CD14-positive monocyte (primary cell): Measurements from ENCODE around the gene LINC00237. TPM values are rescaled to one million over a fixed set of nuclear protein-coding genes. Genes with fewer than 3 reads are reported as not detected.

Source experiments
- DNase-seq, 3 donors: peaks; one replicate each; pipeline ENCODE4 v3.0.0-alpha.2; 2011 to 2022
- H2AFZ ChIP-seq: 2 replicates; pipeline ENCODE4 v1.6.0; 2012; ENCODE audit warnings: mild to moderate bottlenecking, low read depth, low read length, inconsistent platforms; ENCODE audit not compliant: insufficient read depth, poor library complexity, severe bottlenecking
- H3K27ac ChIP-seq, 2 donors: 1 replicate in 1 of 2; 2 replicates in 1 of 2; pipeline ENCODE4 v1.5.1; 2012 to 2013; ENCODE audit warnings: low read length in 2 of 2, control low read depth in 1 of 2, inconsistent platforms in 1 of 2, low read depth in 1 of 2, mild to moderate bottlenecking in 1 of 2
- H3K27me3 ChIP-seq, 2 donors: one replicate each; pipeline versions ENCODE4 v1.6.0 to v1.6.1; 2011 to 2013; ENCODE audit warnings: low read length in 2 of 2; ENCODE audit not compliant: control insufficient read depth in 2 of 2, insufficient read depth in 2 of 2
- H3K36me3 ChIP-seq, 2 donors: replicated peaks in 1 of 2; 1 replicate in 1 of 2; 2 replicates in 1 of 2; pipeline versions ENCODE4 v1.5.1 to v1.6.1; 2012 to 2013; ENCODE audit warnings: low read length in 2 of 2, control low read depth in 1 of 2, inconsistent platforms in 1 of 2, mild to moderate bottlenecking in 1 of 2; ENCODE audit not compliant: insufficient read depth in 2 of 2, control insufficient read depth in 1 of 2
- H3K4me1 ChIP-seq, 2 donors: 1 replicate in 1 of 2; 2 replicates in 1 of 2; pipeline versions ENCODE4 v1.5.1 to v1.6.1; 2012 to 2013; ENCODE audit warnings: low read length in 2 of 2, control low read depth in 1 of 2, inconsistent platforms in 1 of 2, mild to moderate bottlenecking in 1 of 2, moderate library complexity in 1 of 2; ENCODE audit not compliant: insufficient read depth in 2 of 2, control insufficient read depth in 1 of 2
- H3K4me2 ChIP-seq: replicated peaks from 2 replicates; pipeline ENCODE3; 2012; ENCODE audit warnings: low read length, moderate library complexity, mild to moderate bottlenecking; ENCODE audit not compliant: poor library complexity, severe bottlenecking; ENCODE audit errors: extremely low read depth
- H3K4me3 ChIP-seq, 3 experiments: fragments of 200-600 bp in 1 of 3; sonication (generic) in 1 of 3; replicated peaks in 1 of 3; 1 replicate in 2 of 3; 2 replicates in 1 of 3; pipeline ENCODE4 v1.5.1; 2011 to 2013; ENCODE audit warnings: low read length in 3 of 3, mild to moderate bottlenecking in 3 of 3, control low read depth in 2 of 3, low read depth in 2 of 3, inconsistent platforms in 1 of 3, moderate library complexity in 1 of 3
- H3K79me2 ChIP-seq: 2 replicates; pipeline ENCODE4 v1.6.0; 2012; ENCODE audit warnings: mild to moderate bottlenecking, control low read depth, inconsistent platforms, low read length, moderate library complexity; ENCODE audit not compliant: insufficient read depth
- H3K9ac ChIP-seq: 2 replicates; pipeline ENCODE4 v1.6.0; 2017; ENCODE audit warnings: low read length, mild to moderate bottlenecking; ENCODE audit not compliant: insufficient read depth, poor library complexity, severe bottlenecking
- H3K9me3 ChIP-seq, 2 donors: replicated peaks in 1 of 2; 1 replicate in 1 of 2; 2 replicates in 1 of 2; pipeline versions ENCODE4 v1.5.1 to v1.6.1; 2012 to 2013; ENCODE audit warnings: low read length in 2 of 2, control low read depth in 1 of 2; ENCODE audit not compliant: control insufficient read depth in 1 of 2, insufficient read depth in 1 of 2
- H4K20me1 ChIP-seq: 2 replicates; pipeline ENCODE4 v1.6.0; 2012; ENCODE audit warnings: mild to moderate bottlenecking, low read length, control low read depth, moderate library complexity; ENCODE audit not compliant: insufficient read depth
- H3K27ac Mint-ChIP-seq, 7 donors: one replicate each; pipeline ENCODE4 v1.8.0; 2020; ENCODE audit warnings: mild to moderate bottlenecking in 7 of 7, mixed read lengths in 7 of 7, moderate library complexity in 6 of 7, inconsistent platforms in 2 of 7
- H3K27me3 Mint-ChIP-seq, 3 donors: one replicate each; pipeline ENCODE4 v1.8.0; 2021 to 2022; ENCODE audit warnings: low read depth in 3 of 3, mild to moderate bottlenecking in 3 of 3, mixed read lengths in 3 of 3, moderate library complexity in 3 of 3, inconsistent platforms in 1 of 3
- H3K36me3 Mint-ChIP-seq, 2 donors: one replicate each; pipeline ENCODE4 v1.8.0; 2020; ENCODE audit warnings: mixed read lengths in 2 of 2, inconsistent platforms in 1 of 2, mild to moderate bottlenecking in 1 of 2
- H3K4me1 Mint-ChIP-seq: one replicate; pipeline ENCODE4 v1.8.0; 2020; ENCODE audit warnings: mild to moderate bottlenecking, mixed read lengths
- H3K4me3 Mint-ChIP-seq, 2 donors: one replicate each; pipeline ENCODE4 v1.8.0; 2020; ENCODE audit warnings: mild to moderate bottlenecking in 2 of 2, mixed read lengths in 2 of 2, moderate library complexity in 1 of 2
- H3K9me3 Mint-ChIP-seq, 7 donors: one replicate each; pipeline ENCODE4 v1.8.0; 2020 to 2022; ENCODE audit warnings: mixed read lengths in 7 of 7, mild to moderate bottlenecking in 6 of 7, moderate library complexity in 6 of 7, inconsistent platforms in 2 of 7
- CTCF ChIP-seq: fragments of 200-600 bp; IDR thresholded peaks from one replicate; pipeline ENCODE4 v1.8.0; 2022; ENCODE audit warnings: antibody characterized with exemption, mild to moderate bottlenecking
- WGBS: methylation state at CpG from one replicate; pipeline ENCODE4 v1.1.5; 2013; ENCODE audit warnings: missing lambda C conversion rate; ENCODE audit not compliant: insufficient coverage; 5-methylcytosine and 5-hydroxymethylcytosine counted together
- intact Hi-C, 2 donors: fragments of 100-400 bp; cut with micrococcal nuclease; formaldehyde crosslinking; loops; one replicate each; pipeline versions ENCODE4 v1.15.0 to v1.15.1; 2023
- polyA plus RNA-seq, 3 donors: library from polyadenylated mRNA; depleted of rRNA in 1 of 3; unstranded in 2 of 3; stranded (reverse) in 1 of 3; fragments of 300-500 nt in 2 of 3; fragments of >200 nt in 1 of 3; fragmentation: Illumina TruSeq in 2 of 3; gene quantifications; 1 replicate in 2 of 3; 2 replicates in 1 of 3; pipeline ENCODE4 v1.2.3, GENCODE V29; 2012 to 2021

The LINC00237 gene
- polyA plus RNA-seq, 3 donors, result 0.31 to 0.39 TPM; not detected in 1

GRCh38 chr20:21110811-21111210 lies 4.7 kb upstream of the LINC00237 start:
- no peak for DNase-seq
- peaks cover 63 to 90% of the 10 kb centered on the region in 2 donors for H3K27me3 ChIP-seq
- no peaks in the 10 kb centered on the region for H3K36me3 ChIP-seq
- H3K4me1 ChIP-seq, result peaks cover 0 to 3% of the 10 kb centered on the region in 2 donors
- peak overlapping the region in 1 of 7 donors; percentile 20 for H3K27ac Mint-ChIP-seq
- H2AFZ ChIP-seq, result no peak overlapping the region
- H3K36me3 Mint-ChIP-seq, result peaks cover 0 to 5% of the 10 kb centered on the region in 2 donors
- peaks cover 61 to 80% (median 65%) of the 10 kb centered on the region in 3 donors for H3K27me3 Mint-ChIP-seq
- H3K4me1 Mint-ChIP-seq, result peaks cover 2% of the 10 kb centered on the region
- no CpG with 5 or more reads among the region's 1 CpG for WGBS
- H3K4me3 Mint-ChIP-seq, result peak overlapping the region in 1 of 2 donors; percentile 60
- no peak for TF ChIP-seq CTCF
- no peaks in the 10 kb centered on the region for H3K79me2 ChIP-seq
- no peaks in the 10 kb centered on the region for H4K20me1 ChIP-seq
- intact Hi-C loops, result no loop called here
- peaks cover 2 to 16% of the 10 kb centered on the region in 2 donors for H3K9me3 ChIP-seq
- no peak overlapping the region for H3K4me2 ChIP-seq
- H3K27ac ChIP-seq, result no peak overlapping the region
- H3K9me3 Mint-ChIP-seq, result peaks cover 0 to 13% (median 9%) of the 10 kb centered on the region in 7 donors
- no peak overlapping the region for H3K4me3 ChIP-seq
- H3K9ac ChIP-seq, result no peak overlapping the region

- Mint-ChIP-seq H3K4me1 (peaks cover 7% of the 10 kb centered on the region), H3K9me3 (peaks cover 0 to 22% (median 8%) of the 10 kb centered on the region in 7 donors), H3K36me3 (peaks cover 0 to 7% of the 10 kb centered on the region in 2 donors), H3K27me3 (peaks cover 69 to 93% (median 76%) of the 10 kb centered on the region in 3 donors), H3K27ac (no peak overlapping the region), H3K4me3 (no peak overlapping the region)
- Histone ChIP-seq H3K9ac (no peak overlapping the region), H3K4me3 (no peak overlapping the region), H4K20me1 (no peaks in the 10 kb centered on the region), H3K4me1 (peaks cover 4 to 9% of the 10 kb centered on the region in 2 donors), H2AFZ (no peak overlapping the region), H3K9me3 (peaks cover 6 to 23% of the 10 kb centered on the region in 2 donors), H3K4me2 (no peak overlapping the region), H3K27me3 (peaks cover 78 to 94% of the 10 kb centered on the region in 2 donors), H3K27ac (no peak overlapping the region), H3K36me3 (no peaks in the 10 kb centered on the region), H3K79me2 (no peaks in the 10 kb centered on the region)
- no peak for DNase-seq
- WGBS, result no CpG with 5 or more reads among the region's 2 CpGs
- intact Hi-C loops, result no loop called here
- no peak for TF ChIP-seq CTCF
These were observed 3.0 kb upstream of the LINC00237 start for GRCh38 chr20:21109144-21109543.
